ENCODE results near the gene FOLH1.
"Not testable (repeated sequence)": the region's sequence is repeated elsewhere in the genome, so short reads cannot be mapped to it uniquely, and the experiment has no call there.

Gene FOLH1

GRCh38 chr11:49177936-49178335, 30.5 kb downstream of the FOLH1 start:
- DNase-seq (ENCODE audit: low read depth, low spot score): not testable (repeated sequence)

- DNase-seq (ENCODE audit: low read depth, low spot score): not testable (repeated sequence)
These were observed 33.0 kb downstream of the FOLH1 start for GRCh38 chr11:49175378-49175777.

- DNase-seq (ENCODE audit: low read depth, low spot score): not testable (repeated sequence)
These were observed 33.6 kb downstream of the FOLH1 start for GRCh38 chr11:49174691-49175366.

- DNase-seq (ENCODE audit: low read depth, low spot score): not testable (repeated sequence)
These were observed 36.8 kb downstream of the FOLH1 start for GRCh38 chr11:49171613-49172012.

GRCh38 chr11:49169579-49169978, 38.8 kb downstream of the FOLH1 start:
- DNase-seq (ENCODE audit: low read depth, low spot score): not testable (repeated sequence)

- DNase-seq (ENCODE audit: low read depth, low spot score): not testable (repeated sequence)
These were observed 39.4 kb downstream of the FOLH1 start for GRCh38 chr11:49168992-49169391.

- no peak for DNase-seq (ENCODE audit: low read depth, low spot score)
These were observed 57.2 kb downstream of the FOLH1 start for GRCh38 chr11:49151211-49151610.

- DNase-seq (ENCODE audit: low read depth, low spot score): not testable (repeated sequence)
These were observed 106.0 kb downstream of the FOLH1 start for GRCh38 chr11:49102356-49102755.
